PC-3 (cell line): ENCODE results near the gene NKPD1.

Experiments
- EZH2 ChIP-seq: fragments of 300-600 bp; sonication (generic); IDR thresholded peaks from one replicate; pipeline ENCODE4 v1.6.1; 2017; ENCODE audit warnings: antibody characterized with exemption, mild to moderate bottlenecking, low read length; ENCODE audit not compliant: unreplicated experiment
- EZH2phosphoT487 ChIP-seq: fragments of 300-600 bp; sonication (generic); IDR thresholded peaks from 2 replicates; pipeline ENCODE4 v1.6.1; 2018; ENCODE audit warnings: mild to moderate bottlenecking, antibody characterized with exemption, low read length, borderline replicate concordance
- TF ChIP-seq, protein P1 (sequence below): fragments of 300-600 bp; sonication (generic); conservative IDR thresholded peaks from 2 replicates; pipeline ENCODE4 v1.5.1; 2017; ENCODE audit warnings: antibody characterized with exemption, low read depth, mild to moderate bottlenecking, low read length

DNA sequence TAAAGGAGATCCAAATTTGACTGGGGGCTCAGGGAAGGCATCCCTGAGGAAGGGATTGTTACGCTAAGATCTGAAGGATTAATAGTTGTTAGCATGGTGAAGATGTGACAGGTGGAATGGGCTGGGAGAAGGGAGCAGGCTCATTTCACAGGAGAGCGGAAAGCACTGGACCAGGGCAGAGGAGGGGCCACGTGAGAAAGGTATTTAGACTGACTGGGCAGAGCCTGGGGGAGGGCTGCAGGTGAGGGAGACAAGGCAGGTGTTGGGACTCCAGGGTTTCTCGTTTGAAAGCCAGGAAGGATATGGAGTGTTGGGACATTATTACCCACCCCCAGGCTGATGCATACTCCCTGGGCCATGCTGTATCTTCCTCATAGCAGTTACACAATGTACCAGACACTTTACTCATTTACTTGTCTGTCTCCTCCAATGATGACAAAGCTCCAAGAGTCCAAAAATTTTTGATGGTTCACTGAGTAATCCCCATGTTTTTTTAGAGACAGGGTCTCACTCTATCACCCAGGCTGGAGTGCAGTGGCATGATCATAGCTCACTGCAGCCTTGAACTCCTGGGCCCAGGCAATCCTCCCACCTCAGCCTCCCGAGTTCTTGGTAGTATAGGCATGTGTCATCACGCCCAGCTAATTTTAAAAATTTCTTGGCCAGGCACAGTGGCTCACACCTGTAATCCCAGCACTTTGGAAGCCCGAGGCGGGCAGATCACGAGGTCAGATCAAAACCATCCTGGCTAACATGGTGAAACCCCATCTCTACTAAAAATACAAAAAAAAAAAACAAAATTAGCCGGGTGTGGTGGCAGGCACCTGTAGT lies 14.9 kb upstream of the NKPD1 start:
- TF ChIP-seq EZH2 (no peak), EZH2phosphoT487 (no peak)
- TF ChIP-seq, protein P1, sequence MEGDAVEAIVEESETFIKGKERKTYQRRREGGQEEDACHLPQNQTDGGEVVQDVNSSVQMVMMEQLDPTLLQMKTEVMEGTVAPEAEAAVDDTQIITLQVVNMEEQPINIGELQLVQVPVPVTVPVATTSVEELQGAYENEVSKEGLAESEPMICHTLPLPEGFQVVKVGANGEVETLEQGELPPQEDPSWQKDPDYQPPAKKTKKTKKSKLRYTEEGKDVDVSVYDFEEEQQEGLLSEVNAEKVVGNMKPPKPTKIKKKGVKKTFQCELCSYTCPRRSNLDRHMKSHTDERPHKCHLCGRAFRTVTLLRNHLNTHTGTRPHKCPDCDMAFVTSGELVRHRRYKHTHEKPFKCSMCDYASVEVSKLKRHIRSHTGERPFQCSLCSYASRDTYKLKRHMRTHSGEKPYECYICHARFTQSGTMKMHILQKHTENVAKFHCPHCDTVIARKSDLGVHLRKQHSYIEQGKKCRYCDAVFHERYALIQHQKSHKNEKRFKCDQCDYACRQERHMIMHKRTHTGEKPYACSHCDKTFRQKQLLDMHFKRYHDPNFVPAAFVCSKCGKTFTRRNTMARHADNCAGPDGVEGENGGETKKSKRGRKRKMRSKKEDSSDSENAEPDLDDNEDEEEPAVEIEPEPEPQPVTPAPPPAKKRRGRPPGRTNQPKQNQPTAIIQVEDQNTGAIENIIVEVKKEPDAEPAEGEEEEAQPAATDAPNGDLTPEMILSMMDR, result no peak
